HG03139 (cell line): ENCODE results near the gene HAUS8.

Experiments
- ATAC-seq: cut with Tn5 transposase; IDR thresholded peaks from one replicate; pipeline ENCODE4 v1.9.1; 2021; ENCODE audit not compliant: unreplicated experiment

Gene HAUS8

GRCh38 chr19:17076543-17076991 is 1.3 kb upstream of the HAUS8 start:
- no peak for ATAC-seq

GRCh38 chr19:17075864-17076542 is 751 bp upstream of the HAUS8 start:
- ATAC-seq = no peak

- no peak for ATAC-seq
Observed at GRCh38 chr19:17074634-17075034, 618 bp downstream of the HAUS8 start.

- no peak for ATAC-seq
Observed at GRCh38 chr19:17073869-17074633, 1.2 kb downstream of the HAUS8 start.

GRCh38 chr19:17070912-17071311 is 4.3 kb downstream of the HAUS8 start:
- no peak for ATAC-seq

- ATAC-seq = no peak
Observed at GRCh38 chr19:17070421-17070820, 4.8 kb downstream of the HAUS8 start.

GRCh38 chr19:17069193-17069592 is 6.1 kb downstream of the HAUS8 start:
- ATAC-seq = no peak

GRCh38 chr19:17063428-17063827 is 11.8 kb downstream of the HAUS8 start:
- no peak for ATAC-seq

GRCh38 chr19:17061691-17062090 is 13.6 kb downstream of the HAUS8 start:
- no peak for ATAC-seq

GRCh38 chr19:17061205-17061604 is 14.0 kb downstream of the HAUS8 start:
- no peak for ATAC-seq

- no peak for ATAC-seq
Observed at GRCh38 chr19:17060802-17061201, 14.4 kb downstream of the HAUS8 start.

- ATAC-seq = no peak
Observed at GRCh38 chr19:17058236-17058635, 17.0 kb downstream of the HAUS8 start.

- ATAC-seq = no peak
Observed at GRCh38 chr19:17055636-17056035, 19.6 kb downstream of the HAUS8 start.

GRCh38 chr19:17054746-17055145 is 20.5 kb downstream of the HAUS8 start:
- ATAC-seq = no peak

GRCh38 chr19:17052439-17052838 is 22.8 kb downstream of the HAUS8 start:
- ATAC-seq = no peak

GRCh38 chr19:17049711-17050280 is 25.5 kb downstream of the HAUS8 start:
- no peak for ATAC-seq

- ATAC-seq = no peak
Observed at GRCh38 chr19:17048885-17049453, 26.3 kb downstream of the HAUS8 start.

- no peak for ATAC-seq
Observed at GRCh38 chr19:17045907-17046502, 29.2 kb downstream of the HAUS8 start.

GRCh38 chr19:17043744-17044143 is 31.5 kb downstream of the HAUS8 start:
- no peak for ATAC-seq

- ATAC-seq = no peak
Observed at GRCh38 chr19:17041976-17042375, 33.3 kb downstream of the HAUS8 start.

- no peak for ATAC-seq
Observed at GRCh38 chr19:17037966-17038500, 37.2 kb downstream of the HAUS8 start.
